NCI-H2227 (cell line): ENCODE measurements around the gene DRAM1.
"Not testable (repeated sequence)": the region's sequence is repeated elsewhere in the genome, so short reads cannot be mapped to it uniquely, and the experiment has no call there.

ENCODE experiments used
- DNase-seq: peaks from one replicate; lab custom pipeline; 2025; ENCODE audit not compliant: unreplicated experiment; lab: John Stamatoyannopoulos, UW

The DRAM1 gene

DNA sequence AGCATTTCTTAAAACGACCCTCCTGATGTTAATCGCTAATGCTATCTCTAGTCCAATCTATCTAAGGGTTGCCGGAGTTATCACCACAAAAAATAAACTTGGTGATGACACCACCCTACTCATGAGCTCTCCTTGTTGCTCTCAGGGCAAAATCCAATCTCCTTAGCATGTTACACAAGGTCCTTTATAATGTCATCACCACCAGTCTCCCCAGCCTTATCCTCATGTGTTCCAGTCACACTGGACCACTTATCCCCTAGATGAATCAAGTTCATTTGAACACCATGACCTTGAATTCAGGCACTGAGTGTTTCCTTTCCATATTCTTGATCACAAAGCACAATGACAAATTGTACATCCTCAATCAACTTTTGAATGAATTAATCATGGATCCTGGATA lies 19.0 kb upstream of the DRAM1 start:
- no peak for DNase-seq

DNA sequence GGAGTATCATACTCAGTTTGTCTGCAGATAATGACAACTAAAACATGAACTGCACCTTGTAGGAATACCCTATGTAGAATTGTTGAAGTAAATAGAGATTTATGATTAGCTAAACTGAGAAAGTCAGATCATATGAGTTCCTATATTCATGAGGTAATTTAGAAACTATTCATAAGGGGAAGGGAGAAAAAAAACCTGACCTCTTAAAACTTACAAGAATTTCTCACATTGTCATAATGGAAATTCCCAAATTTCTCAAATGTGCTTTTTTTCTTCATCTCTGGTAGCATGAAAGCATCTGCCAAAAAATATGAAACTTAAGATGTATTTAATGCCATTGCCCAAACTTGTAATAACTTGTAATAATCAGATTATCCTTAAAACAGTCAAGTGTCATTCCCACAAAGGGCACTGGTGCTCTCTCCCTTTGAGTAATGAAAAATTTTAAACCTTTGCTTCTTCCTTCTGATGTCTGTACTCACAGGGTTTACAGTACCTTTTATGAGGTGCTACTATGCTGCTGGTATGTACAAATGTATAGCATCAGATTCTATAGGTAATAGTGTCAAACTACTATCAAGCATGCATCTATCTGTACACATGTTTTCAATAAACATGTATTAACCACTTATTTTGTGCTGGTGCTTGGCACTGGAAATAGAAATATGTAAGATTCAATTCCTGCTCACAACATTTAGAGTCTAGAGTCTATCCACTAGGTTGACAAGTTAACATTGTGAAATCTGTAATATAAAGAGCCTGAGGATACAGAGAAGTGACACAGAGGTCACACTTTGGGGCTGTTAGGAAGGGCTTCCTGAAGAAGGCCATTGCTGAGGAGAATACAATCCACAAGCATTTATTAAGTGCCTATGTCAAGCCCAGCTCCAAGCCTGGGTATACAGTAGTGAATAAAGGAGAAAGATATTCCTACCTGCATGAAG lies 17.4 kb upstream of the DRAM1 start:
- DNase-seq = no peak

DNA sequence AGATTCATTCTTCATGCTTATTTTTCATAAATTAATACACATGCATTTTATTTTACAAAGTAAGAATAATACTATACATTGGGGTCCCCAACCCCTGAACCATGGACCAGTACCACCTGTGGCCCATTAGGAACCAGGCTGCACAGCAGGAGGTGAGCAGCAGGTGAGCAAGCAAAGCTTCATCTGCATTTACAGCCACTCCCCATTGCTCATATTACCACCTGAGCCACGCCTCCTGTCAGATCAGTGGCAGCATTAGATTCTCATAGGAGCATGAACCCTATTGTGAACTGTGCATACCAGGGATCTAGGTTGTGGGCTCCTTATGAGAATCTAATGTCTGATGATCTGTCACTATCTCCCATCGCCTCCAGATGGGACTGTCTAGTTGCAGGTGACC lies 15.7 kb upstream of the DRAM1 start:
- not testable (repeated sequence) for DNase-seq

DNA sequence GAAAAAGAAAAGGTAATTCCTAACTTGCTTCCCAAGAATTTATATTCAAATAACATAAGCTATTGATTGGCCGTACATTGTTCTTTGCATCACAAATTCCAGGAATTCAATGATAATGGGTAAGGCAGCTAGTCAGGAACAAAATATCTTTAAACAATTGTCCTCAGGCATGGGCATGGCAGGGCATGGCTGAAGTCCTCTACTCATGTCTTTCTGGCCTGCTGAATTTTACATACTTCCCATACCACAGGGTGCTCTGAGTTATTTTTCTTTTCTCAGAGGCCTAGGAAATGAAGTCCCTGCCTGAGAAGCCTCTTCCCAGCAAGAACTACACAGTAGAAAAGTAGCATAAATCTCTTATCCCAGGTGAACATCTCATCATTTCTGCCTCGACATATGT lies 15.1 kb upstream of the DRAM1 start:
- DNase-seq = no peak

DNA sequence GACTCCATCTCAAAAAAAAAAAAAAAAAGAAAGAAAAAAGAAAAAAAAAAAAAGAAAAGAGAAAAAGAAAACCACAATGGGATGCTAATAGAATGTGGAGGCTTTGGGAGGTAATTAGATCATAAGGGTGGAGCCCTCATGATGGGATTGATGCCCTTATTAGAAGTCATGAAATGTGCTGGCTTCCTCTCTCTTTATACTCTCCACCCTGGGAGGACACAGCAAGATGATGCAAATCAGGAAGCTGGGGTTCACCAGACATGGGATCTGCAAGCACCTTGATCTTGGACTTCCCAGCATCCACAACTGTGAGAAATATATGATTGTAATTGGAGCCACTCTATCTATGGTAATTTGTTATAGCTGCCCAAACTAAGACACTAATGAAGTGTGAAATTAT lies 13.4 kb upstream of the DRAM1 start:
- no peak for DNase-seq

DNA sequence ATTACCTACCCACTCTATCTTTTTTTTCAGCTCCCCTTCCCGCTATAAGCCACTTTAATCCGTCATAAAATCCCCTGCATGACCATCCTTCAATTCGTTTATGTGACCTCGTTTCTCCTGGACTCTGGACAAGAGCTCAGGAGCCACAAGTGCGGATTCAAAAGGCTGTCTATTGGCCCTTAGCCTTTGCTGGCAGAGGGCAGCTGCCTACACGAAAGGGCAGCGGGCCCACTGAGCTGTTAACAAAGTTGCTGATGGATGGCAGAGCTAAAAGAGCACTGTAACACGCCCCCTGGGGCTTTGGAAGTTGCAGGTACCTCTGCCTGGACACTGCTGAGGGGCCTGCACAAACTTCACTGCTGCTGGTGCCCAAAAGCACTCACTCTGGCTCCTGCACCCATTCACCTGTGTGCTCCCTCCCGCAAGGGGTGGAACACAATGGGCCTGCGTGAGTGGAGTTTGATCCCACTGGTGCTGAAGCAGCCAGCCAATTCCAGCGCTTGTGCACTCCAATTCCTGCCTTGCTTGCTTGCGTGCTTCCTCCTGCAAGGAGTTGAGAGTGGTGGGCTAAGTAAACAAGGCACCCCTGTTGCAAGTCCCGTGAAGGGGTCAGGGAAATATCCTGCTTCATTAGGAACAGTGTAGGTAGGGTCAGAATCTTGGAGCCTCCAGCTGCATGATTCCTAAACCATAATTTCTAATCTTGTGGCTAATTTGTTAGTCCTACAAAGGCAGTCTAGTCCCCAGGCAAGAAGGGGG lies 10.6 kb upstream of the DRAM1 start:
- no peak for DNase-seq

DNA sequence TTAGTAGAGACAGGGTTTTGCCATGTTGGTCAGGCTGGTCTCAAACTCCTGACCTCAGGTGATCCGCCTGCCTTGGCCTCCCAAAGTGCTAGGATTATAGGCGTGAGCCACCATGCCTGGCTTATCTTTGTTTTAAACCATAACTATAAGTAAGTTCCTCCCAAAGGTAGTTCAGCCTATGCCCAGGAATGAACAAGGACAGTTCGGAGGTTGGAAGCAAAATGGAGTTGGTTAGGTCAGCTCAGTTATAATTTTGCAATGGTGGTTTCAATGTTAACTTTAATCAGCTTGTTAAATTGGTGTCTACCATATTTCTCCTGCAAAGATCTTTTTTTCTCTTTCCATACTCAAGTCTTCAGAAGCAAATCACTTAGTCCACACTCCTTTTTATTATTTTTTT lies 9.8 kb upstream of the DRAM1 start:
- not testable (repeated sequence) for DNase-seq

DNA sequence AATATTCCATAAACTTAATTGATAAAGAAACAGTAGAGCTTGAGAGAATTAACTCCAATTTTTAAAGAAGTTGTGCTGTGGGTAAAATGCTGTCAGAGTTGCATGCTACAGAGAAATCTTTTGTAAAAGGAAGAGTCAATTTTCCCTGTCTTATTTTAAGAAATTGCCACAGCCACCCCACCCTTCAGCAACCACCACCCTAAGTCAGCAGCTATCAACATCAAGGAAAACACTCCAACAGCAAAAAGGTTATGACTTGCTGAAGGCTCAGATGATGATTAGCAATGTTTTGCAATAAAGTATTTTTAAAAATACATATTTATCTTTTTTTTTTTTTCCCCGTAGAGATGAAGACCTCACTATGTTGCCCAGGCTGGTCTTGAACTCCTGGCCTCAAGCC lies 6.5 kb upstream of the DRAM1 start:
- no peak for DNase-seq

DNA sequence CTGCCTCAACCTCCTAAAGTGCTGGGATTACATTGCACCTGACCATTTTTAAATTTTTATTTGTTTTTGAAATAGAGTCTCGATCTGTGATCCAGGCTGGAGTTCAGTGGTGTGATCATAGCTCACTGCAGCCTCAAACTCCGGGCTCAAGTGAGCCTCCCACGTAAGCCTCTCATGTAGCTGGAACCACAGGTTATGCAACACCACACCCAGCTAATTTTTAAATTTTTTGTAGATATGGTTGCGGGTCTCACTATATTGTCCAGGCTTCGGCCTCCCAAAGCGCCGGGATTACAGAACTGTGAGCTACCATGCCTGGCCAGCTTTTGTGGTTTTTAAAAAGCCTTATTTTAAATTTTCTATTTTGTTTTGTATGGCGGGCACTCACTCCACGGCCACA lies 2.2 kb upstream of the DRAM1 start:
- DNase-seq = no peak

DNA sequence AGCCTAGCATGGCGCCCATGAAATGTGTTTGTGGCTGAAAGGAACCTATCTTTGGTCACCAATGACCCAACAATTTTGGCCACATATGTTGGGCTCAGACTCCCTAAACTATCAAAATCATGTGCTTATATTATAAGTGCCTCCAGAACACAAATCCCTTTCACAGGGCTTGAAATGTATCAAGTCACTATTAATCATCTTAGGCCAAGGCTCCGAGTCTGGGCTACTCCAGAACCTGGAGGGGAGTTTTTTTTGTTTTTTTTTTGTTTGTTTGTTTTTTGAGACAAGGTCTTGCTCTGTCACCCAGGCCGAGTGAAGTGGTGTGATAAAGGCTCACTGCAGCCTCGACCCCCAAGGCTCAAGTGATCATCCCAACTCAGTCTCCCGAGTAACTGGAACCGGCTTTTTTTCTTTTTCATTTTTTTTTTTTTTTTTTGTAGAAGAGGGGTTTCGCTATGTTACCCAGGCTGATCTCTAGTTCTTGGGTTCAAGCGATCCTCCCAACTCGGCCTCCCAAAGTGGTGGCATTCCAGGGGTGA lies 989 bp upstream of the DRAM1 start:
- no peak for DNase-seq

DNA sequence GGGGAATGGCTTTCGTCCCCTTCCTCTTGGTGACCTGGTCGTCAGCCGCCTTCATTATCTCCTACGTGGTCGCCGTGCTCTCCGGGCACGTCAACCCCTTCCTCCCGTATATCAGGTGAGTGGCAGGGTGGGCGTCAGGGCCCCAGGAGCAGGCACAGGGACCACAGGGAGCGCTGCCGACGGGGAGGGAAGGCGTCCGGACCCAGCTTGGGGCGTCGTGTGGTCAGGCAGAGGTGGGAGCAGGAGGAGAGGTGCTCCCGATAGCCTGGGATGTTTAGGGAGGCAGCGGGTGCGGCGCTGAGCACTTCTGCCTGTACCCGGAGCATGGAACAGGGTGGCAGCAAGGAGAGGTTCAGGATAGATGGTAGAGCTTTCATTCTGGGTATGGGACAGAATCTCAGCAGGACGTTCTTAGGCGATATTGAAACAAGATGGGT lies 444 bp downstream of the DRAM1 start:
- no peak for DNase-seq

DNA sequence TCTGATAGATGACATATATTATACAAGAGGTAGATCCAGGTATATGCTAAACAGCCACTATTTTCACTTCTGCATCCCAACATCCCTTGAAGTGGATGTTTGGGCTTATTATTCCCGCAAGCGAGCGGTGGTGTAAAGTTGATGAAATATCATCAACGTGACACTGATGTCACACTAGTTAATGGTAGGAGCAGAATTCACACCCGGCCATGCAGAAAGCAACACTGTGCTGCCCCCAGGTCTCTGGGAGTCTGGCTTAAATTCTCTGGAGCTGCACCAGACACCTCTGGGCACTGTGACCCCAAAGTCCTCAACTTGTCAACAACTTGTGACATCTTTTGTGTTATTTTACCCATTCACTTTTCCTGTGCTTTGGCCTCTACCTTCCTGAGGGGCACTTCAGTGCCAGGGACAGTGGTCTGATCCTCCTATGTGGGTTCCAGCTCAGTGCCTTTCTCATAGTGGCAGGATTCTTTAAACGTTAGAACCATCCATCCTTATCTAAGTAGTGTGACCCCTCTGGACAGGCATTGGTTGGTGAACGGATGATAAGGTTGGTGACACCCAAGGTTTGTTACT lies 952 bp downstream of the DRAM1 start:
- no peak for DNase-seq

DNA sequence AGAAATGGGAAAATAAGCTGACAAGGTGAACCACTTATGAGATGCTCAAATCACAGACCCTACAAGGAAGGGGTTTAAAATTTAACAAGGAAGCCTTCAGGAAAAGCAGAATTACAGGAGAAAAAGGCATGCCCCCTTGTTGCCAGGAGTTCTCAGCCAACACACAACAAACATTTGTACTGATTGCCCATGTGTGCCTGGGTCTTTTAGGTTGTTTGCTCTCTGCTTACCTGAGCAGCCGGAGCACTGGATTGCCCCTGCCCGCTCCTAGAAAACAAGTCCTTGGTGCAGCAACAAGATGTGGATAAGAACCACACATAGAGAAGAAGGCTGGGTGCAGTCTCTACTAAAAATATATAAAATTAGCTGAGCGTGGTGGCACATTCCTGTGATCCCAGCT lies 3.4 kb downstream of the DRAM1 start:
- no peak for DNase-seq

DNA sequence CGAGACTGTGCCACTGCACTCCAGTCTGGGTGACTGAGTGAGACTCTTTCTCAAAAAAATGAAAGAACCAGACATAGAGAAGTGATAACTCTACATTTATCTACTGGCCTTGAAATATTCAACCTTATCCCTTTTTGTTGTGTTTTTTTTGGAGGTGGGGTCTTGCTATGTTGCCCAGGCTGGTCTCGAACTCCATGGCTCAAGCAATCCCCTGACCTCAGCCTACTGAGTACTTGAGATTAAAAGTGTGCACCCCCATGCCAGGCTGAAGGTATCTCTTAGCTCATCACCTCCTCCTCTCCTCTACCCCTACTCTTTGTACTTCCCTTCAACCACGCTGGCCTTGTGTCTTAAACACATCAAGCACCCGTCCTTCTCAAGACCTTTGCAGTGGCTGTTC lies 3.8 kb downstream of the DRAM1 start:
- DNase-seq = no peak

DNA sequence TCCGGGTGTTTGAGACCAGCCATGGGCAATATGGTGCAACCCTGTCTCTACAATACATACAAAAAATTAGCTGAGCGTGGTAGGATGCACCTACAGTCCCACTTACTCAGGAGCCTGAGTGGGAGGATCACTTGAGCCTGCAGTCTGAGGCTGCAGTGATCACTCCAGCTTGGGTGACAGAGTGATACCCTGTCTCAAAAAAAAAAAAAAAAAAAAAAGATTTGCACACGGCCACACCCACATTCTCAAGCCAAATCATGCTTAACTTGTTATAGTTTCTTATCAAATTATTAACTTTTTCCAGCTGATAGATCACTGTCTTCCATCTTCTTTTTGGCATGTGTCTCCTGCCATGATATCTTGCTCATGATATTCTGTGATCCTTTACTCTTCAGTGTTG lies 6.8 kb downstream of the DRAM1 start:
- DNase-seq = no peak

DNA sequence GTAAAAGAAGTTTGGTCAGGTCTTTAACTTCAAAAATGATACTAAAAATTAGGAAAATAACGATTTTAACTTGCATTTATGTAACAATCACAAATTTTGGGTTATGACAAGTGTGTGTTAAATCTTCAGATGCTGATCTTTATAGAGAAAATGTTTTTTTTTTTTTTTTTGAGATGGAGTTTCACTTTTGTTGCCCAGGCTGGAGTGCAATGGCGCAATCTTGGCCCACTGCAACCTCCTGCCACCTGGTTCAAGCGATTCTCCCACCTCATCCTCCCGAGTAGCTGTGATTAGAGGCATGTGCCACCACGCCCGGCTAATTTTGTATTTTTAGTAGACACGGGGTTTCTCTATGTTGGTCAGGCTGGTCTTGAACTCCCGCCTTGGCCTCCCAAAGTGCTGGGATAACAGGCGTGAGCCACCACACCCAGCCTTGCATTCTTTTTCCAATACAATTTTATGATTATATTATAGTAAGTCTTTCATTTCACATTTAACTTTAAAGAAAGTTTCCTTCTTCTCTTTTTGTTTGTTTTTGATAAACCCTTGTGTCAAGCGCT lies 7.5 kb downstream of the DRAM1 start:
- DNase-seq = not testable (repeated sequence)

DNA sequence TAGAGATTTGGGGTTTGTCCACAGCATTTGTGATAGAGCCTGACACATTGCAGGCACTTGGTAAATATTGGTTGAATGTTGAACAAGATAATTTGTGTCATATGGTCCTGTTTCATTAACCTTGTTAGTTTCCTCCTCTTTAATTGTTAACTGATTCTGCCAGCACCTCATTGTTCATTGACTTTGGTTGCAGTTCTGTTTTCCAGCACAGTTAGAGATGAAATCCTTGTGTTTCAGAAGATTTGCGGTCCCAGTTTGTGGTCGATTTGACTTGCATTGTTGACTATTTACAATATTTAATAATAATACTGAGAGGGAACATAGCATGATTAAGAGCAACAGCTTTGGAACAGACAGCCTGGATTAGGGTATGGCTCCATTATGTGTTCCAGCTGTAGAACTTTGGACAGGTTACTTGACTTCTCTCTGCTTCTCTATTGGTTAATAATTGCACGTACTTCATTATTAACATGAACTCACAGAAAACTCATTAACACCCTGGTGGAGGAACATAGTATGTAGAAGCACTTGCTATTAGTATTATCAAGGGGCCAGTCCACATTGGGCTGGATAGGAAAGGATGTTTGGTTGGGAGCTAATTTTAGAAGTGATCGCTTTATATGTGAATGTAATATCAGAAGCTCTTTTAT lies 8.7 kb downstream of the DRAM1 start:
- DNase-seq = no peak

DNA sequence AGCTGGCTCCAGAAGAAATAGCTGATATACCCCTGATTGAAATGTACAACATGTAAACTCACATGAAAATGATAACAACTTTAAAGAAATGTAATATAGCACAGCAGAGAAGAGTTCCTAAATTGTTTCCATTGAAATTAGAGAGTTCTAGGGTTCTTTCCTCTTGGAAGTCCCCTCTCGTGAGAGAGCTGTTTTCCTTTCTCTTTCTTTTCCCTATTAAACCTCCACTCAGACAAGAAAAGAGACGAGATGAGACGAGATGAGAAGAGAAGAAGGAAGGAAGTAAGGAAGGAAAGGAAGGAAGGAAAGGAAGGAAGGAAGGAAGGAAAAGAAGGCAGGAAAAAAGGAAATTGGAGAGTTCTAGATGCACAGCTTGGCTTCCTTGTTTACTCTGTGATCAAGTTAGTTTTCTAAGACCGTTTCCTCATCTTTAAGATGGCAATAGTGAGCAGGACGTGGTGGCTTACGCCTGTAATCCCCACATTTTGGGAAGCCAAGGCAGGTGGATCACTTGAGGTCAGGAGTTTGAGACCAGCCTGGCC lies 11.9 kb downstream of the DRAM1 start:
- DNase-seq = no peak

DNA sequence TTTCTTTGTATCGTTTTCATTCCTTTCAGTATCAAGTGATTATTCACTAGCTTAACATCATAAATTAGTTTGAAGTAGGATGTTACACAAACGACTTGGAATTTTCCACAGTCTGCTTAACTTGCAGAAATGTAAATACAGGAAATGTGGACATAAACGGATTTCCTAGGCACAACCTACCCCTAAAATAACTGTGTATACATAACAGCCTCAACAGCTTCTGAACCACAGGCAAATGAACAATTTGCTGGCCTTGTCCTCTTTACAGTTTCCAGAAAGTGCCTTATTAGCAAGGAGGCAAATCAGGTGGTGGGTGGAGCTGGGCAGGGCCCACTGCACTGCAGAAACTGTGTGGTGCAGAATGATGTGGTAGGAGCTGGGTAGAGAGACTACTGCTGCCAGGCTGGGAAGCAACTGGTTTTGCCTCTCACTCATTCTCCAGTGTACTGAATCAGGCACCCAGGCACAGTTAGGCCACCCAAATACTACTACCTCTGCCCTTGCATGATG lies 14.1 kb downstream of the DRAM1 start:
- DNase-seq = no peak

DNA sequence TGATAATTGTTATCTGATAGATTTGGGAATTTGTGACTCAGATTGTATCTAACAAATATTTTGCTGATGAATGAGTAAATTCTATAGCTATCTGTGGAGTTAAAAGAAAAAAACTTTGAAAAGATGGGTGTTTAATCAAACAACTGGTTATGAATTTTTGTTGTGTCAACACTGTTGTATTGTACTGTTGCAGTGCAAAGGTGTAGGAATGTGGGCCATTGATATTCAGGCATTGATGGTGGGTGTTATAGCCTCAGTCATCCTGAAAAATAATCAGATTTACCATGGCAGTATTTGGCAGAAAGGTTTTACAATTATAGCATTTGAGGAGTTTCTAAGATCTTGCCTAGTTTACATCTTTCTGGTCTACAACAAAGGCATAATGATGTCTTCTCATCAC lies 15.4 kb downstream of the DRAM1 start:
- DNase-seq = no peak
